Kidney (tissue), 14 donors: Measurements from ENCODE around the gene ITGA2. TPM values are rescaled to one million over a fixed set of nuclear protein-coding genes. Genes with fewer than 3 reads are reported as not detected.

ENCODE experiments used
- DNase-seq, 5 donors: peaks; one replicate each; pipeline ENCODE4 v3.0.0-alpha.2; 2013 to 2020
- FAIRE-seq: peaks from 2 replicates; lab custom pipeline; 2012; peaks lifted over from hg19 to GRCh38; lab: Jason Lieb, UNC
- H3K27ac ChIP-seq, 2 donors: one replicate each; pipeline ENCODE4 v1.7.0; 2013; ENCODE audit warnings: low read depth in 2 of 2, low read length in 2 of 2, inconsistent platforms in 1 of 2
- H3K27me3 ChIP-seq: one replicate; pipeline ENCODE4 v1.7.1; 2013; ENCODE audit warnings: low read length, inconsistent platforms; ENCODE audit not compliant: control insufficient read depth, insufficient read depth
- H3K36me3 ChIP-seq, 3 donors: one replicate each; pipeline versions ENCODE4 v1.7.0 to v1.7.1; 2013; ENCODE audit warnings: low read length in 3 of 3, control low read depth in 1 of 3, inconsistent platforms in 1 of 3; ENCODE audit not compliant: insufficient read depth in 3 of 3, control insufficient read depth in 2 of 3
- H3K4me1 ChIP-seq, 3 donors: one replicate each; pipeline versions ENCODE4 v1.7.0 to v1.7.1; 2013; ENCODE audit warnings: low read length in 3 of 3, inconsistent platforms in 1 of 3, low read depth in 1 of 3; ENCODE audit not compliant: control insufficient read depth in 2 of 3, insufficient read depth in 2 of 3
- H3K4me3 ChIP-seq, 3 donors: one replicate each; pipeline versions ENCODE4 v1.7.0 to v1.8.1; 2013; ENCODE audit warnings: low read length in 3 of 3, control low read depth in 1 of 3, inconsistent platforms in 1 of 3
- H3K9ac ChIP-seq, 3 donors: one replicate each; pipeline versions ENCODE4 v1.7.0 to v1.7.1; 2013; ENCODE audit warnings: low read length in 3 of 3, control low read depth in 1 of 3, inconsistent platforms in 1 of 3
- H3K9me3 ChIP-seq, 3 donors: one replicate each; pipeline versions ENCODE4 v1.7.0 to v1.7.1; 2013; ENCODE audit warnings: low read length in 3 of 3, control low read depth in 1 of 3, inconsistent platforms in 1 of 3; ENCODE audit not compliant: control insufficient read depth in 2 of 3, insufficient read depth in 1 of 3
- intact Hi-C: fragments of 100-400 bp; cut with DNase I; formaldehyde crosslinking; loops from one replicate; pipeline ENCODE4 v1.11.1; 2022
- polyA plus RNA-seq: library from polyadenylated mRNA; stranded (reverse); fragments of 350-450 nt; fragmentation: Illumina TruSeq; extraction: RNeasy Lipid Tissue Mini Kit (QIAGEN cat#74804); gene quantifications from one replicate; pipeline ENCODE4 v1.2.3, GENCODE V29; 2014; ENCODE audit warnings: low read depth, low replicate concordance; ENCODE audit not compliant: insufficient read depth
- total RNA-seq: library from RNA; stranded (reverse); fragmentation: NEBNext Ultra II Directional; extraction: Animal tissue kit (Norgen Biotek cat#: 25700); gene quantifications from one replicate; pipeline ENCODE4 v1.2.1, GENCODE V29; 2021
- TF ChIP-seq, protein P1 (sequence below): IDR thresholded peaks from 3 replicates; pipeline ENCODE4 v1.5.1; 2012; ENCODE audit warnings: mild to moderate bottlenecking, moderate library complexity, borderline replicate concordance; ENCODE audit not compliant: insufficient read depth; ENCODE audit errors: extremely low read depth
- donor health status: control.
- donor health status: control.
- donor health status: control.
- donor health status: control.
- donor health status: control.
- donor health status: DM: yes; HTN: yes; CAD: no.
- donor health status: Normal renal cell carcinoma (clear cell type).

The ITGA2 gene
- total and polyA plus RNA-seq, 2 donors from 2014 or later = 4.9 to 44.5 TPM

DNA sequence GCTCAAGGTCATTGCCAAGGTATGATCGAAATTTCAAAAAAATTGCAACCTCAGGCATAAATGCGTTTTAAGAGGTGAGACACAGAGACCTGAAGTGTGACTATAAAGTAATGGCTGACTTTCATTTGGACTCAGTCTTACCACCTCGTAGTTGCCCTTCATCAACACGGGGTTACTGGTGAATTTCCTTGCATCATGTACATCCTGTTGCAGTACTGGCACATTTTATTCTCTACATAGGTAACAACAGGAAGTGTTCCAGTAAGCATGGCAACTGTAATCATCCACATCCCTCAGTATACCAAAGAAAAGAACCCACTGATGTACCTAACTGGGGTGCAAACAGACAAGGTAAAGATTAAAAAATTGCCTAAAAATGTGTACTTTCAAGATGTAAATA, 91.1 kb downstream of the ITGA2 start:
- Histone ChIP-seq H3K4me3 (no peak overlapping the region), H3K27ac (no peak overlapping the region), H3K36me3 (peaks cover 0 to 19% (median 5%) of the 10 kb centered on the region in 3 donors), H3K9ac (no peak overlapping the region), H3K9me3 (no peaks in the 10 kb centered on the region), H3K27me3 (no peaks in the 10 kb centered on the region), H3K4me1 (no peaks in the 10 kb centered on the region)
- intact Hi-C loops = no loop called here
- FAIRE-seq (no peak), DNase-seq (no peak)
- TF ChIP-seq, protein P1, sequence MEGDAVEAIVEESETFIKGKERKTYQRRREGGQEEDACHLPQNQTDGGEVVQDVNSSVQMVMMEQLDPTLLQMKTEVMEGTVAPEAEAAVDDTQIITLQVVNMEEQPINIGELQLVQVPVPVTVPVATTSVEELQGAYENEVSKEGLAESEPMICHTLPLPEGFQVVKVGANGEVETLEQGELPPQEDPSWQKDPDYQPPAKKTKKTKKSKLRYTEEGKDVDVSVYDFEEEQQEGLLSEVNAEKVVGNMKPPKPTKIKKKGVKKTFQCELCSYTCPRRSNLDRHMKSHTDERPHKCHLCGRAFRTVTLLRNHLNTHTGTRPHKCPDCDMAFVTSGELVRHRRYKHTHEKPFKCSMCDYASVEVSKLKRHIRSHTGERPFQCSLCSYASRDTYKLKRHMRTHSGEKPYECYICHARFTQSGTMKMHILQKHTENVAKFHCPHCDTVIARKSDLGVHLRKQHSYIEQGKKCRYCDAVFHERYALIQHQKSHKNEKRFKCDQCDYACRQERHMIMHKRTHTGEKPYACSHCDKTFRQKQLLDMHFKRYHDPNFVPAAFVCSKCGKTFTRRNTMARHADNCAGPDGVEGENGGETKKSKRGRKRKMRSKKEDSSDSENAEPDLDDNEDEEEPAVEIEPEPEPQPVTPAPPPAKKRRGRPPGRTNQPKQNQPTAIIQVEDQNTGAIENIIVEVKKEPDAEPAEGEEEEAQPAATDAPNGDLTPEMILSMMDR = no peak

GRCh38 chr5:53083927-53084326, 94.8 kb downstream of the ITGA2 start:
- peaks cover 0 to 3% (median 1%) of the 10 kb centered on the region in 3 donors for H3K36me3 ChIP-seq
- H3K9me3 ChIP-seq = no peaks in the 10 kb centered on the region
- no peak overlapping the region for H3K27ac ChIP-seq
- intact Hi-C loops = no loop called here
- no peaks in the 10 kb centered on the region for H3K27me3 ChIP-seq
- no peak for FAIRE-seq
- DNase-seq = no peak
- no peaks in the 10 kb centered on the region for H3K4me1 ChIP-seq
- no peak overlapping the region for H3K4me3 ChIP-seq
- TF ChIP-seq, protein P1 = no peak
- H3K9ac ChIP-seq = no peak overlapping the region

GRCh38 chr5:53084546-53085255, 95.5 kb downstream of the ITGA2 start:
- H3K36me3 ChIP-seq = peaks cover 0 to 1% (median 0%) of the 10 kb centered on the region in 3 donors
- no peak overlapping the region for H3K9ac ChIP-seq
- H3K9me3 ChIP-seq = no peaks in the 10 kb centered on the region
- no peak for DNase-seq
- intact Hi-C loops = no loop called here
- TF ChIP-seq, protein P1 = no peak
- H3K27me3 ChIP-seq = no peaks in the 10 kb centered on the region
- FAIRE-seq = no peak
- H3K4me1 ChIP-seq = no peaks in the 10 kb centered on the region
- H3K27ac ChIP-seq = no peak overlapping the region
- H3K4me3 ChIP-seq = no peak overlapping the region
